B cell (primary cell): ENCODE results near the gene TOM1L1.

ENCODE experiments used
- CTCF ChIP-seq: fragments of 200-600 bp; IDR thresholded peaks from one replicate; pipeline ENCODE4 v1.8.0; 2022; ENCODE audit warnings: antibody characterized with exemption, mild to moderate bottlenecking
- EZH2 ChIP-seq: IDR thresholded peaks from 2 replicates; pipeline ENCODE4 v1.6.1; 2012; ENCODE audit warnings: borderline replicate concordance, low read depth, mild to moderate bottlenecking, moderate library complexity, low read length; ENCODE audit not compliant: insufficient read depth, poor library complexity, severe bottlenecking

- TF ChIP-seq CTCF (no peak), EZH2 (no peak)
Observed at GRCh38 chr17:54859187-54859586, 41.5 kb upstream of the TOM1L1 start.
